K562 (cell line): ENCODE data around the gene NMT1. TPM values are rescaled to one million over a fixed set of nuclear protein-coding genes. Genes with fewer than 3 reads are reported as not detected.

Experiments
- ATAC-seq: fragments of 200-7000 bp; cut with Tn5 transposase; 3 replicates; pipeline ENCODE4 v1.9.1; 2020; ENCODE audit warnings: moderate library complexity
- BruUV-seq: library from RNA; stranded (reverse); fragments of 400-500 nt; replicated peaks from 2 replicates; lab custom pipeline; 2021; lab: Mats Ljungman, UMichigan
- CTCF ChIA-PET: fragments of 300-600 bp; formaldehyde crosslinking; extraction: SDS; loops from one replicate; lab custom pipeline; 2021; ENCODE audit warnings: low intra/inter-chr PET ratio; lab: Yijun Ruan, JAX
- POLR2A ChIA-PET: fragments of 300-600, 350-650 bp; sonication (Branson Sonifier 250); formaldehyde crosslinking; extraction: SDS; loops from one replicate; lab custom pipeline; 2021; ENCODE audit warnings: antibody characterized with exemption, inconsistent platforms; lab: Yijun Ruan, JAX
- DNase-seq, 4 experiments: peaks; one replicate each; pipeline versions ENCODE4 v3.0.0 to v3.0.0-alpha.2; 2011 to 2018; ENCODE audit warnings: low spot score in 3 of 4, mixed read lengths in 3 of 4; ENCODE audit errors: extremely low read depth in 1 of 4
- FAIRE-seq: peaks from 2 replicates; lab custom pipeline; 2011; peaks lifted over from hg19 to GRCh38; lab: Jason Lieb, UNC
- H2AFZ ChIP-seq: 2 replicates; pipeline ENCODE4 v1.6.0; 2011; ENCODE audit warnings: low read depth, low read length, control low read depth, inconsistent platforms
- H3K27ac ChIP-seq: fragments of 200-600 bp; 3 replicates; pipeline ENCODE4 v1.8.0; 2011; ENCODE audit warnings: low read depth, mild to moderate bottlenecking, control low read depth, inconsistent platforms, low read length, moderate library complexity, mixed read lengths; ENCODE audit errors: extremely low read depth
- H3K27me3 ChIP-seq, 2 experiments: fragments of 300-600 bp in 1 of 2; 2 replicates in 1 of 2; 3 replicates in 1 of 2; pipeline versions ENCODE4 v1.6.0 to v1.8.0; 2011; ENCODE audit warnings: inconsistent platforms in 2 of 2, low read length in 2 of 2, mild to moderate bottlenecking in 1 of 2, mixed read lengths in 1 of 2, moderate library complexity in 1 of 2; ENCODE audit not compliant: control insufficient read depth in 2 of 2, insufficient read depth in 2 of 2
- H3K36me3 ChIP-seq: fragments of 300-600 bp; 3 replicates; pipeline ENCODE4 v1.8.0; 2011; ENCODE audit warnings: mild to moderate bottlenecking, low read length, inconsistent platforms; ENCODE audit not compliant: control insufficient read depth, insufficient read depth
- H3K4me1 ChIP-seq, 2 experiments: fragments of 200-600 bp in 1 of 2; replicated peaks in 1 of 2; 2 replicates in 1 of 2; 3 replicates in 1 of 2; pipeline versions ENCODE4 v1.5.1 to v1.8.0; 2011; ENCODE audit warnings: inconsistent platforms in 2 of 2, low read length in 2 of 2, mild to moderate bottlenecking in 1 of 2, mixed read lengths in 1 of 2, moderate library complexity in 1 of 2; ENCODE audit not compliant: control insufficient read depth in 2 of 2, insufficient read depth in 2 of 2
- H3K4me2 ChIP-seq: 2 replicates; pipeline ENCODE4 v1.6.1; 2011; ENCODE audit warnings: low read length, control low read depth, inconsistent platforms, mixed read lengths; ENCODE audit not compliant: insufficient read depth
- H3K4me3 ChIP-seq: fragments of 200-600 bp; sonication (generic), shearing (Covaris generic); 2 replicates; pipeline ENCODE4 v1.5.1; 2016; ENCODE audit warnings: control low read depth, inconsistent platforms
- H3K79me2 ChIP-seq: fragments of 200-600 bp; 3 replicates; pipeline ENCODE4 v1.8.0; 2011; ENCODE audit warnings: low read length, inconsistent platforms; ENCODE audit not compliant: control insufficient read depth, insufficient read depth
- H3K9ac ChIP-seq, 2 experiments: 2 replicates each; pipeline versions ENCODE4 v1.6.0 to v1.6.1; 2011; ENCODE audit warnings: low read depth in 2 of 2, low read length in 2 of 2, control low read depth in 1 of 2, inconsistent platforms in 1 of 2, mild to moderate bottlenecking in 1 of 2, mixed read lengths in 1 of 2; ENCODE audit not compliant: insufficient read depth in 1 of 2
- H3K9me1 ChIP-seq: one replicate; pipeline ENCODE4 v1.6.0; 2011; ENCODE audit warnings: inconsistent platforms, mild to moderate bottlenecking, low read length, moderate library complexity; ENCODE audit not compliant: control insufficient read depth, insufficient read depth
- H3K9me3 ChIP-seq: replicated peaks from 2 replicates; pipeline ENCODE4 v1.5.1; 2011; ENCODE audit warnings: low read depth, low read length, inconsistent platforms; ENCODE audit not compliant: control insufficient read depth, insufficient read depth
- H4K20me1 ChIP-seq: replicated peaks from 2 replicates; pipeline ENCODE4 v1.6.1; 2011; ENCODE audit warnings: low read length, inconsistent platforms, mixed read lengths; ENCODE audit not compliant: control insufficient read depth, insufficient read depth
- AFF4 ChIP-seq: sonication (generic); formaldehyde crosslinking; IDR thresholded peaks from 2 replicates; pipeline ENCODE4 v1.8.0; 2023; ENCODE audit warnings: mild to moderate bottlenecking, missing genetic modification reagents
- FOXA1 ChIP-seq: fragments of 450-650 bp; IDR thresholded peaks from 2 replicates; pipeline ENCODE4 v1.6.1; 2016; ENCODE audit warnings: mild to moderate bottlenecking, borderline replicate concordance
- HNRNPLL ChIP-seq: fragments of 200-400 bp; formaldehyde crosslinking; IDR thresholded peaks from 2 replicates; pipeline ENCODE4 v1.6.1; 2017; ENCODE audit warnings: low read length, low read depth, mild to moderate bottlenecking; ENCODE audit not compliant: poor library complexity, severe bottlenecking
- NBN ChIP-seq: fragments of 450-650 bp; IDR thresholded peaks from 2 replicates; pipeline ENCODE4 v1.6.1; 2016; ENCODE audit warnings: low read depth, mild to moderate bottlenecking
- PRMT5 ChIP-seq: sonication (generic); formaldehyde crosslinking; IDR thresholded peaks from 2 replicates; pipeline ENCODE4 v1.5.0; 2020; ENCODE audit warnings: missing genetic modification reagents
- ZFPM2 ChIP-seq: fragments of 250-450 bp; sonication (Bioruptor Pico); IDR thresholded peaks from 2 replicates; pipeline ENCODE4 v1.5.1; 2022; ENCODE audit warnings: mild to moderate bottlenecking
- ZNF217 ChIP-seq: sonication (generic); formaldehyde crosslinking; IDR thresholded peaks from 2 replicates; pipeline ENCODE4 v1.8.0; 2022; ENCODE audit warnings: mild to moderate bottlenecking, missing genetic modification reagents
- WGBS: fragments of 100-300 bp; shearing (Covaris generic); methylation state at CpG from one replicate; pipeline ENCODE4 v1.1.6; 2016; ENCODE audit warnings: low coverage, mixed read lengths; ENCODE audit not compliant: insufficient coverage; ENCODE audit errors: missing lambda C conversion rate; 5-methylcytosine and 5-hydroxymethylcytosine counted together
- in situ Hi-C: fragments of 300-500 bp; cut with MboI; formaldehyde crosslinking; loops from 4 replicates; pipeline ENCODE4 v1.15.0; 2018; ENCODE audit warnings: inconsistent platforms, mixed read lengths
- intact Hi-C: fragments of 100-400 bp; cut with micrococcal nuclease; formaldehyde crosslinking; loops from 2 replicates; pipeline ENCODE4 v1.14.2; 2022
- polyA plus RNA-seq, 8 experiments: library from polyadenylated mRNA; depleted of rRNA in 4 of 8; stranded (reverse) in 5 of 8; unstranded in 3 of 8; fragments of >200 nt; fragmentation: Nextera tagmentation in 2 of 8; fragmentation: Illumina TruSeq in 1 of 8; extraction: Ambion mirVana in 2 of 8; extraction: Trizol in 1 of 8; gene quantifications; 2 replicates each; pipeline versions ENCODE4 v1.2.1 to v1.2.3, GENCODE V29; 2011 to 2014; ENCODE audit warnings: inconsistent platforms in 1 of 8, missing spikeins in 1 of 8
- total RNA-seq, 7 experiments: library from RNA; depleted of rRNA in 6 of 7; stranded (reverse); fragments of >200 nt in 6 of 7; fragmentation: Illumina TruSeq in 2 of 7; extraction: Trizol in 2 of 7; gene quantifications; 2 replicates each; pipeline versions ENCODE4 v1.2.1 to v1.2.3, GENCODE V29; 2011 to 2021; ENCODE audit warnings: low replicate concordance in 1 of 7
- TF ChIP-seq, protein P1 (sequence below): fragments of 450-650 bp; formaldehyde crosslinking; IDR thresholded peaks from 2 replicates; pipeline ENCODE4 v1.4.0; 2020; ENCODE audit warnings: mild to moderate bottlenecking, moderate library complexity

The NMT1 gene
- total and polyA plus RNA-seq, 9 of the 15 experiments (the other 6 are each of a cell fraction or from before 2014, with no cell fraction given), result 86.7 to 569 (median 213) TPM

GRCh38 chr17:45029758-45030423 is 31.2 kb upstream of the NMT1 start:
- Histone ChIP-seq H3K27me3 (no peaks in the 10 kb centered on the region), H3K9me3 (no peaks in the 10 kb centered on the region), H4K20me1 (no peaks in the 10 kb centered on the region), H3K27ac (no peak overlapping the region), H3K36me3 (peaks cover 62% of the 10 kb centered on the region), H3K4me3 (no peak overlapping the region), H3K9me1 (peaks cover 6% of the 10 kb centered on the region), H3K9ac (no peak overlapping the region), H3K79me2 (no peaks in the 10 kb centered on the region), H2AFZ (no peak overlapping the region), H3K4me1 (peaks cover 19 to 26% of the 10 kb centered on the region in 2 experiments), H3K4me2 (no peak overlapping the region)
- no peak for DNase-seq
- FAIRE-seq, result no peak
- no peak for ATAC-seq
- no TSS peak for BruUV-seq
- POLR2A ChIA-PET, result no interaction called here
- intact Hi-C loops (no loop called here), in situ Hi-C loops (no loop called here)
- WGBS, result 89% methylated on average over 17 of the region's 17 CpGs
- CTCF ChIA-PET, result no interaction called here
- TF ChIP-seq AFF4 (CRISPR knock-in tag) (no peak), FOXA1 (no peak), ZFPM2 (CRISPR knock-in tag) (no peak), PRMT5 (CRISPR knock-in tag) (no peak), HNRNPLL (no peak), ZNF217 (CRISPR knock-in tag) (no peak), NBN (no peak)
- TF ChIP-seq, protein P1, sequence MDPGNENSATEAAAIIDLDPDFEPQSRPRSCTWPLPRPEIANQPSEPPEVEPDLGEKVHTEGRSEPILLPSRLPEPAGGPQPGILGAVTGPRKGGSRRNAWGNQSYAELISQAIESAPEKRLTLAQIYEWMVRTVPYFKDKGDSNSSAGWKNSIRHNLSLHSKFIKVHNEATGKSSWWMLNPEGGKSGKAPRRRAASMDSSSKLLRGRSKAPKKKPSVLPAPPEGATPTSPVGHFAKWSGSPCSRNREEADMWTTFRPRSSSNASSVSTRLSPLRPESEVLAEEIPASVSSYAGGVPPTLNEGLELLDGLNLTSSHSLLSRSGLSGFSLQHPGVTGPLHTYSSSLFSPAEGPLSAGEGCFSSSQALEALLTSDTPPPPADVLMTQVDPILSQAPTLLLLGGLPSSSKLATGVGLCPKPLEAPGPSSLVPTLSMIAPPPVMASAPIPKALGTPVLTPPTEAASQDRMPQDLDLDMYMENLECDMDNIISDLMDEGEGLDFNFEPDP, result no peak
